Stimulated activated CD8-positive, alpha-beta memory T cell treated with anti-CD3 and anti-CD28 coated beads, Interleukin-7, amount 100 ng/mL, for 24 hours (primary cell): ENCODE results near the gene B3GAT1.

Experiments
- DNase-seq: peaks from one replicate; pipeline ENCODE4 v3.0.0-alpha.2; 2020; ENCODE audit warnings: low read depth

The B3GAT1 gene

DNA sequence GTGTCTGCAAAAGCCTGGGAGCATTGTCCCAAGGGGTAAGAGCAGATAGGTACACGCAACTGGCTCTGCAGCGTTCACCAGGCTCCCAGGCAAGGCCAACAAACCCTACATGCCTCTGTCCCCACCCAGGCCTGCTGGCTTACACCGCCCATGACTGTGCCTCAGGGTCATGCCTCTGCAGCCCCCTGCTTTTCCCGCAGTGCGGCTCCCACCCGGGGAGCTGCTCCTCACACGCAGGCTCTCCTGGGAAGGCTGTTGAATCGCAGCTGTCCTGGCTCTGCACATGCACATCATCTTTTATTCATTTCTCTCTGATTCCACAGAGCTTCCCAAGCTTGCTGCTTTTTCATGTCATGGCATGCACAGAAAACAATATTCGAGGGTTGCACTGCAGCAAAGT lies 29.2 kb upstream of the B3GAT1 start:
- DNase-seq, result no peak

DNA sequence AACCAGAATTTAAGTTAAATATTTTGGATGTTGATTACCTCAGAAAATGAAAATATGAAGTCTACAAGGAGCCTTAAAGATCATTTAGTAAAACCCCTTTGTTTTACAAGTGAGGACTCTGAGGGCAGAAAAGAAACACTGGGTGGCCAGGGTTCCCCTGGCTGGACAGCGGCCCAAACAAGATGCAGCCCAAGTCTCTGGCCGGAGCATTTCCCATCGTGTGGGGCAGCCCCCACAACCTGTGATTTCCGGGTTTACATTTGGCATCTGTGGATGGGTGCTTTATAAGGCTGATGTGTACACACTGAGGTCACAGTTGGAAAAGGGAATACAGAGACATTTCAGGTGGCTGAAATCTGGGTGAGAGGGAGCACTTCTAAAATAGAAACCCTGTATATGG lies 28.8 kb upstream of the B3GAT1 start:
- no peak for DNase-seq

DNA sequence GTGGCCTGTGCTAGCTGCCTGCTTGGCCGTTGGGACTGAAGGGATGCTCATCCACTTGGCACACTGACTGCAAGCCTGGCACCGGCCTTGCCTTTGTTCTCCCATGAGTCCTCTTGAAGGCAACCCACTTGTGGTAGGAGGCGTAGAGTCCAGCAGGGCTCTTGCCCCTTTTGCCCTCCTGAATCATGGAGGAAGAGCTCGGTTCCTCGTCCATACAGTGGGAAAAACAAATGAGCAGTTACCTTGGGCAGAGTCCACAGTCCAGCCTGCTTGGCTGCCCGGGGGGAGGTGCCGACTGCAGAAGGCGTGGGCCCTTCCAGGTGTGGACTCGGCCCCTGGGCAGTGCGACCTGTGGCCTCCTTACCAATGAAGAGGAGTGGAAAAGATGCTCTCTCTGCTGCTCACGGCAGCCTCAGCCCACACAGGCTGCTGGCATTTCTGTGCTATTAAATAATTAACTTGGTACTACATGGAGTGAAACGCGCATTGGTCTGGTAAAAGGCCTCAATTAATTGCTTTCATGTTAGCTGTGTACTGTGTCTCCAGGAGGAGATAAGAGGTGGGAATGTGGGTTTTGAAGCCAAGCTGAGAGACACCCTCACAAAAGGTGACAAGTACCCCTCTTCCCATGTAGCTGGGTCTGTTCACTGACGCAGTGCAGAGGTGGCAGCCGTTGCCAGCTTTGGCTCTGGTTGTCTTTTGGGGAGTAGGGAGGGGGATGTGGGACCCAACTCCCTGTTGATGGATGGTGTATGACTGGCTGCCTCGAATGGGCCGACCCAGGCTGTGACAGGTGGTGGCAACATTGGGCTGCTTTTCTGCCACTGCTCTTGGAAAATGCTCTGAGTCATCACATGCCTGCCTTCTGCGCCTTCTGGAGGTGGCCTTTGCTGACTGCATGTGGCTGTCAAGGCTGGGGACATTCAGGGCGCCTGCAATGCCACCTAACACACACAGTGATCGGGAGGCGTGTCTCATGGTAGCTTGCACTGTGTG lies 26.8 kb upstream of the B3GAT1 start:
- DNase-seq, result no peak

DNA sequence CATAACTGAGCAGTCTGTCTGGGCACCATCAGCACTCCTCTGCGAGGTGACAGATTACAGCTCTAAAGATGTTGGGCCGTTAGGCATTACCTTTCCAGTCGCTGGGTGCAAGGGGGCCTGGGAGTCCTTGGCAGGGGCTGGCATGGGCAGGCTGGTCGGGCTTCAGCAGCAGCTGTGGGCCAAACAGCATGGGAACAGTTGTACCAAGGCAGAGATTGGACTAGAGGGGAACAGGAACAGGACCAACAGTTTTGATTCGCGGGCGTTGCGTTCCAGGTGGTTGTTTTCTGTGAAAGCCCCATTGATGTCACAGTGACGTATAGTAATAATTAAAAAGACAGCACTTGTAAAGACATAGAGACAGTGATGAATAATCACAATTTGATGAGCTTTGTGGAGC lies 25.8 kb upstream of the B3GAT1 start:
- no peak for DNase-seq

DNA sequence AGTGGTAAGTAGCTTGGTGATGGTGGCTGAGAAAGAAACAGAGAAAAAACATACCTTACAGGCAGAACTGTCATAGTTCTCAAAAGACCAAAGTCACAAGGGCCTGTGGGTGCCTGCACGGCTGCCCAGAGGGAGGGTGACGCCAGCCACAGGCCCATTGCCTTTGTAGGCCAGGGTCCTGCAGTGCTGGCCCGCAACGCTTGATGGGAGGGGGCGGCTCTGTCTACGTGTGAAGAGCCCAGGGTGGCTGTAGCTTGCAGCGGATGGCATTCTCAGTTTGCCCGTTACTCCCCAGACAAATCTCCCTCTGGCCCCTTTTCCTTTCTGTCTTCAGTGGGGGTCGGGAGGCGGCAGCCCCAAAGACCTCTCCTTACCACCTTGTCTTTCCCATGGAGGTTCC lies 24.7 kb upstream of the B3GAT1 start:
- no peak for DNase-seq

DNA sequence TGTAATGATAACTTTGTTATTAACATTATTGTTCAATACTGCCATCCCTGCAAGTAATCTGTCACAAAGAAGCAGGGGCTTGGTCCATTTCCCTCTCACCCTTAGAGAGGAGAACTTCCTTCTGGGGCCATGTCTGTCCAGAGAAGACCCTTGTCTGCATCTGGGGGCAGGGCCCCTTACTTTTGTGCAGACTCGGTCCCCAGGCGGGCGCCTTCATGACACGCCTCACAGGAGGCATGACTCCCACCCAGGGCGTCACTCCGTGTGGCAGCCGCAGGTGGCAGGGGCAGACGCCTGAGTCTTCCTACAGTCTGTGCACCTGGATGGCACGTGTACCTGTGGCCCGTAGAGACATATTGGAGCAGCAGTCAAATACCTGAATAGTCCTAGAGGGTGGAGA lies 21.8 kb upstream of the B3GAT1 start:
- DNase-seq, result no peak

DNA sequence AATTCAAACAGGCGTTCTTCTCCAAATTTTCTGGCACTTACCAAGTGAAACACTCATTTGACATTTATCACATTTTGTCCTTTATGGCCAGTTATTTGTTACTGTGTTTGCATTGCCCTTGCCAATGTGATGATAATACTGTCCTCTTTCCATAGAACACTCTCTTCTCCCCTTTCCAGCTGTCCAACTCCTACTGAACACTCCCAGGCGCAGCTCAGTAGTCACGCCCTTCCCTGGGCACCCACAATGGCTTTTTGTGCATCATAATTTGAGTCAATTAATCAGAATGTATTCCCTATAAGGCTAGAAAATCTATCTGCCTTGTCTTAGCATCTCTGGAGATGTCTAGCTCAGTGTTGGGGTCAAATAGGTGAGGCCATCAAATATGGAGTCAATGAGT lies 21.2 kb upstream of the B3GAT1 start:
- DNase-seq, result no peak

DNA sequence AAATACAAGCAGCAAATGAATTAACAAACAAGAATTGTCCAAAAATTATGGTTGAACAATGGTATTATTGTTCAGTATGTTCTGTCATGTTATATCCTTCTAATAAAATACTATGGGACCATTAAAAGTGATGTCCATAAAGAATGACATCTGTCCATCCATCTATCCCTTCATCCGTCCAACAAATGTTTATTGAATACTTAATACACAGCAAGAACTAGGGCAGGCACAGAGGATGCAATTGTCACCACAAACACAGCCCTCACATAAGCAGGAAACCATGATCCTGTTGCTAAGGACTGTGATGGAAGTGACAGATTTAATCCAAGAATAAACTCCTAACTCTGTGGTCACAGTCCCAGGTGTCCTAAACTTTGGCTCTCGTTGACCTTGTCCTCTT lies 20.7 kb upstream of the B3GAT1 start:
- DNase-seq, result no peak

DNA sequence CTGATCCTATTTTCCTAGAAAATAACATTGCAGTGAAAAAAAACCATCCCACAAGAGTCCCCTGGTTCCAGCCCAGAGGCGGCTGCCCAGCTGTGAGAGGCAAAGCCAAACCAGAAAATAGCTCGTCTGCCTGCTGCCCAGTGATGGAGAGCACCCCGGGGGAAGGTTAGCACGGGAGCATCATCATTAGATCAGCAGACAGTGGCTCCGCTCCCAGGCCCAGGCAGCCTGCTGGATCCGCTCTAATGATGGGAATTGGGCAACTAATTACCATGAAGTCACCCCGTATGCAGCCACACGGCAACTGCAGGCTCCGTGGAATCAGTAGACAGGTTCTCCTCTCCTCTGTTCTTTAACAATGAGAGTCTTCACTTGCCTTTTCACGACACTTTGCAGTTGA lies 17.1 kb upstream of the B3GAT1 start:
- DNase-seq, result no peak

DNA sequence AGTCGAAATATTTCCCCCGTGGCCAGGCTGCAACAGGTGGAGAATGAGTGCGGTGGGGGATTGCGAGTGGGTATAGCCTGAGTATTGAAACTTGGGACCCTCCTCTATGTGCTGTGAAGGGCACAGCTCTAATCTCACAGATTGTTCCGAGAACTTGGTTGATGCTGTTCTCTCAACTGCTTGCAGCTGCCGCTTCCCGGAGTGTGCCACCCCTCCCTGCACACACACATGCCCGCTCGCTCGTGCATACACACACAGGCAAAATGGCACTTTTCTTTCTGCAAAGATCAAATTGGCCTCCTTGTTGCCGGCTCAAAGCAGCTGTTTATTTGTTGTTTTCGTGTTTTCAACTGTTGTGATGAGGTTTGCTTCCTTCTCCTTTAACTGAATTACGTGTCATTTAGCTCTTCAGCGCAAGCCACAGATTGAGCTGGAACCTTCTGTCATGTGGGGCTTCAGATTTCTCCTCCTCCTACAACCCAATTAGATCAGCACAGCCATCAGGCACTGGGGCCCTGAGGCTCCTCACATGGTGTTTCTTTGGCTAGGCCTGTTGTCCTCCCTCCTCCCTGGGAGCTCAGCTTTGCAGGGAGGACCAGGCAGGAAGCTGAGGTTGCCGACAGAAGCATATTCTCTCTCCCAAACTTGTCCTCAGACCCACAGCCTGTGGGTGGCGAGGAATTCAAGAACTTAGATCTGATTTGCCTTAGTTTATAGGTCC lies 13.9 kb upstream of the B3GAT1 start:
- no peak for DNase-seq

DNA sequence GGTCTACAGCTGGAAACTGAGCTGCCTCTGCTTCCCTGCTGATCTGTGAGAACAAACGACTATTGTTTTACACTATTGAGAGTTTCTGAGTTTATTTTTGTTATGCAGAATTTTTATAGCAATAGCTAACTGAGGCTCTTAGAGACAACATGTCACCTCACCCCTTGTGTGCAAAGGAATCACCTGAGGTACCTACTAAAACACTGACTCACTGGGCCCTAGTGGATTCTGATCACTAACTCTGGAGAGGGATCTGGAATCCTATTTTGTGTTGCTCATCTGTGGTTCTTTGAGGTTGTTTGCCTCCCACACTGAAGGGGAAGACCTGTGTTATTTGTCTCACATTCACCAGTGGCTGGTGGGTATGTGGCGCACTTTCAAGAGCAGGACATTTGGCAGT lies 13.4 kb upstream of the B3GAT1 start:
- DNase-seq, result no peak

DNA sequence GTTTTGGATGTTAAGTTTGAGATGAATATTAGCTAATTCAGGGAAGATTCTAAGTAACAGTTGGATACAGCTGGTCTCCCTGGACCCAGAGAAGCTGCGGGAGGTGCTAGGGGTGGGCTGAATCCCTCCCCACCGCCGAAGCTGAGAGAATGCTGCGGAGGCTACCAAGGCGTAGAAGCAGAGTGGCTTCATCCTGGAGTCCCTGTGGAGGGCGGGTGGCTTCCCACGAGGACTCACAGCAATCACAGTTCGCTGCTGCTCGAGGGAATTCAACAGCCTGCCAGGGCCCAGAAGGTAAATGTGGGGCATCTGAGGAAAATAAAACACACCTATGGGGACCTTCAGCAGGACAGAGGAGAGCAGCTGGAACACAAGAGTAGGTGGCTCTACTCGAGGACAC lies 11.1 kb upstream of the B3GAT1 start:
- no peak for DNase-seq

DNA sequence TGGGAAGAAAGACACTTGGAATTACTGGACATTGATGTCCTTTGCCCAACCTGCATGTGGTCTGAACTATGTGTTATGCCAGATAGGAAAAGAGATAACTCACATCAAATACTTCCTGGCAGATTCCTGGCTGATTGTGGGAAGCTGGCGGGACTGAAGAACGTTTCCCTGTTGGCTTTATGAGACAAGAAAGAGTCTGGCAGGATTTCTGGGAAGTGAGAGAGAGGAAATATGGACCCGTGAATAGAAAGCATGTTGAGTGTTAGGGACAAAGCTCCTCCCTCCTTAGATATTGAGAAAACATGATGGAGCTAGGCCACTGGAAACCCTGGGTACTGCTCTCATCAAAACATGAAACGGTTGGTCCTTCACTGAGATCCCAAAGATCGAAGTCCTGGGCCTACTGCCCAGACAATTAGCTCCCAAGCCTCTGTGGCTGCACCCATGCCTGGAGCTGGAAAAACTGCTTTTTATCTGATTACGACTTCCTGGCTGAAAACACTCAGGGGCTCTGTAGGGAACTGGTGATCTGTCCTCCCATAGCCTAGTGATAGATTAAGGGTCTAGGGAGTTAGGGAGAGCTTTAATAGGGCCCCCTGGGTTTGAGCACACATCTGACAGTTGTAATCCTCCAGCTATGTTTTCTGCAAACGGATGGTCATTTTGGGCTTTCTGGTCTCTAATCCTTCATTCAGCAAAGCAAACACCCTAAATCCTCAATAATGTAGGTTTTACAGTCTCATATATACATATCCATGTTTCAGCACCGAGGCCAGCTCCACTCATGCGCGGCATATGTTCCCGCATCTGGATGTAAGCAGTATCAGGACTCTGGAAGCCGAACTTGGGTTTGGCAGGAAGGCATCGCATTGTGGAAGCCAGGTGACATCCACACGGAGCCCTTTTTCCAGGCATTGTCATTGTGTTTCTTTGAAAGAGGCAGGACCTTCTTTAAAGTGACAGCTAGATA lies 6.1 kb upstream of the B3GAT1 start:
- no peak for DNase-seq

DNA sequence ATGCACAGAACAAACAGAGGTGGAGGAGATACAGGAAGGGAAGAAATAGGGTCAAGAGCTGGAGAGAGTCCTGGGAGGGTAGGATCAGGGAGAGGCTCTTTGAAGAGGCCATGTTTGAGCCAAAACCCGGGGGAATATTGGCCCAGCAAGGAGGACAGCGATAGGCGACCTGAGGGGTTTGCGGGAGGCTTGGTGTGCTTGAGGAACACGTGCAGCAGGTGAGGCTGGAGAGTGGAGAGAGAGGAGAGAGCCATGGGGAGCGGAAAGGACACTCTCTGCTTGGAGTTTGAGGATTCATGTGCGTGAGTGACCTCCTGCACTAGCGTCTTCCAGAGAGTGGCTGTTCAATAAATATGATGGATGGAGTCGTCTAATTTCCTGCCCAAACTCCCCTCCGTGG lies 4.7 kb upstream of the B3GAT1 start:
- DNase-seq, result no peak

DNA sequence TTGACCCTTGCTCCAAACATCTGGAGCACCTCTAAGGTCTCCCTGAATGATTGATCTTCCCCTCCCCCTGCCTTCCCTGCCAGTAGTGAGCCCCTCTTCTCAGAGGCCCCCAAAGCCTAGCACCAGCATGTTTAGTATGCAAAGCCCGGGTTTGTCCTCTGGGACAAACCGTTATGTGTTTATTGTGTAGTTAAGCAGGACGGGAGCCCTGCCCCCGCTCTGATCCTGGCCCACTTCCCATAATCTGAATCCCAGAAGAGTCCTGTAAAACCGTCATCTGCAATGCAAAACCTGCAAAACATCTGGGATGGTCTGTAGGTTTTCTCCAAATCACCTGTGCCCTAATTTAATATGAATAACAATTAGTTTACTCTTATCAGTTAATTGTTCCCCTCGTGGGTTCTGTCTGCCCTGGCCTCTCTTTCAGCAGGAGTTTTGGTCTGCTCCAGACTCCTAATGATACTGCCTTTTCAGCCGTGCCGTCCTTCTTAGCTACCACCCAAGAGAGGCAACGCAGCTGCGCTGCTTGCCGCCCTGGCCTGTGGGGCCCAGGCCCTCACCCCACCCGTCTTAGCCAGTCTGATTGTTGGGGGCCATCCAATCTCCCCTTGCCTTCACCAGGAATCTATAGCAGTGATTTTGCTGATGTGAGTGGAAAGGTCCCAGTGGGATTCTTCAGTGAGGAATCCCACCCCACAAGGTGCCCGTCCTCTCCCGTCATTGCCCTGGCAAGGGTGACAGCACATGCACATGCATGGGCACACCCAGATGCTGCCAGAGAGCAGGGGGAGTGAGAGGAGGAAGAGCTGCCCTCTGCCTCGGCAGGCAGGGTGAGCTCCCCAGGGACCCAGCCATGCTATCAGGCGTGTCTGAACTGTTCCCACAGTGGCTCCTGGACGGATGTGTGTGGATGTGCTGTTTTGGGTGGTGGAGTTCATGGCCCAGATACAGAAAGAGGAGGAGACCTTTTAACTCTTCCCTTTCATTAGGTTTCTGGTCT lies 3.0 kb upstream of the B3GAT1 start:
- no peak for DNase-seq

DNA sequence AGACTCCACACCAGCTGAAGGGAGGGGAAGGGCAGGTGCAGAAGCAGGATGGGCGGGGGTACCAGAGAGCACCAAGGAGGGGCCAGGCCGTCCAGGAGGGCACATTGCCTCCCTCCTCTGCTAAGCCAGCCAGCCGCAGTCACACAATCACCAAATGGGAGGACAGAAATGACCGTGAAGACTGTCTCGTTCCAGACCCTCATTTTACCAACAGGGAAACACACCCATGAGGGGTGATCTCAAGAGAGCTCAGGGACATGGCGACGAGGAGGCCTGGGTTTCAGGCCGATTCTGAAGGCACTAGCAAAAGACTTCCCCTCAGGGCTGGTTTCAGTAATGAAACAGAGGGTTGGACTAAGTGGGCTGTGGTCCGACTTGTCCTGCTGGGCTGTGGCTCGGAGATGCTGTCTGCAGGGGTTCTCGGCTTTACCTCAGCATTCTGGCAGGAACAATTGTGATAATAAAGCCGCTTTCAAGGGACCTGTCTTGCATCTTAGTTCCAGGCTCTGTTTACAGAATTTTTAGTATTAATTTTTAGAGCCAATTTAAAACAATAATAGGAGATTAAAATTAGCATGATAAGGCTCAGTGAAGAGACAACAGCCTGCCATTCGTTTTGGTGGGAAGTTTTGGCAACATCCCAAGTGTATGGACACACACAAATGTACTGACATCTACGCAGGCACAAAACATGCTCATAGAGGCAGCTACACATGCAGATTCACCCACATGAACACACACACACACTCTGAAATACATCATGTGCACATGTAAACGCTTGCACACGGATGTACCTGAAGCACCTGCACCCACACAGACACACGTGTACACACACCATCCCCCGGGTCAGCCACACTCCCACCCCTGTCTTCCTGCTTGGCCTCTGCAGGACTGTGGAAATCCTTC lies 2.0 kb upstream of the B3GAT1 start:
- DNase-seq, result no peak

DNA sequence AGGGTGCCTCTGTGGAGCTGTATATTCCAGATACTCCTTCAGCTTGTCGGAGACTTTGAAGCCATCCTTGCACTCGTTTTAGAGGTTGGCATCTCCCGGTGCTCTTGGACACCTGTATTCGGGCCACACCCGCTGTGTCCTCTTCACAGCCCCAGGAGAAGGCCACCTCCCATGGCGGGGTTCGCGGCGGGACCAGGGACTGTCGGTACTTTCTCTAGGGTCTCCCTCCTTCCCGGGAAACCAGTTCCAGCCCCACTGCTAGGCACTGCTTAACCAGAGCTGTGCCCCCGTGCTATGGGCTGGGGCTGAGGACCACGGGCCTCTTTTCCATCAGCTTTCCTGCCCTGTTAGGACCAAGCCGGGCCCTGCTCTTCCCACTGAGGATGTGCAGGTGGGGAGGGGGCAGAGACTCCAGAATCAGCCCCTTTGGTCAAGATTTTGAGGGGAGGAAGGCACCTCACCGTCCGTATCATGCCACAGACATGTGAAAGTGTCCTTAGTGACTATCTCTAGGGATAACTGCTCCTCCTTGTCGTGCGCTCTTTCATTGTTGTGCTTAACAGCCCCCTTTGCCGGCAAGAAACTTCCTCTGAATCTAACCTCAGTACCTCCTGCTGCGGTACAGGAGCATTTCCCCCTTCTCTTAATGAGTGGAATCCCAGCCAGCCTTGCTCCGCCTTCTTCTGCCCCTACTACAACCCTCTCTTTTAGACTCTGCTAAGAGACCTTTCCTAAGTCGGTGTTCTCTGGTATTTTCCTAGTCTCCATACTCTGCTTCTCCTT lies 1.2 kb upstream of the B3GAT1 start:
- no peak for DNase-seq

DNA sequence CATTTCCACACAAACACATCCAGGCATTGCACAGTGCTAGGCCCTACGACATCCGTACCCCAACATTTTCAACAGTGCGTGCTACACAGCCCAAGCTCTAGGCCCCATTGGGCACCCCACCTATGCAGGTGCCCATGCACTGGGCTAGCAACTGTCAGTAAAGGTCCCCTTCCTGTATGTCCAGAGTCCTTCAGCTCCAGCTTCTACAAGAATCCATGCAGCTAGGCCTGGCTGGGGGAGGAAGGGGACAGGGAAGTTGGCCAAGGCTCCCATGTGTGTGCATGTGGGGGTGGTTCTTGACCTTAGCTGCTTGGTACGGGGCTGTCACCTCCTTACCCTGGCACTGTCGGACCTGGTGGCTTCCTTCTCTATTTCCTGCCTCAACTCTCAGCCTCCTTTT lies 1.3 kb downstream of the B3GAT1 start:
- no peak for DNase-seq
